22Rv1 (cell line): ENCODE measurements around the gene LY6G6C.

Source experiments
- ZFX ChIP-seq: fragments of 450-650 bp; IDR thresholded peaks from 2 replicates; pipeline ENCODE4 v1.6.1; 2017; ENCODE audit warnings: antibody characterized with exemption, borderline replicate concordance
- TF ChIP-seq, protein P1 (sequence below): fragments of 450-650 bp; IDR thresholded peaks from 2 replicates; pipeline ENCODE4 v1.5.1; 2017; ENCODE audit warnings: mild to moderate bottlenecking

DNA sequence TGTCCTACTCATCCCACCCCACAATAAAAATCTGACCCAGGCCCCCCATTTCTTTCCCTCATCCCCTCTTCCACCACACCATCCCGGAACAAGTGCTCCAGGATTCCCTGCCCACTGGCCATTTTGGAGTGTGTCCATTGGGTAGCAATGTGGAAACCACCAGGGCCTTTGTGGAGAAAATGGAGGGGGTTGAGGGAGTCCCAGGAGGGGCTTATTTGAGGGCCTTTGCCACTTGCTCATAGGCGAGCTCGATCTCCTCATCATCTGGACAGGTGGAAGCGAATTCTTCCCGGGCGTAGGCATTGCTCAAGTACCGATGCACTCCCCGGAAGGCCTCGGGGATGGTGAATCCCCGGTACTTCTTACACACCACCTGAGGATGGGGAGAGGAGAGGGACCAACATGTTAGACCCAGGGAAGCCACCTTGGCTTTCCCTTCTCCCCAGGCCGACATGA lies 9.1 kb upstream of the LY6G6C start:
- TF ChIP-seq, protein P1, sequence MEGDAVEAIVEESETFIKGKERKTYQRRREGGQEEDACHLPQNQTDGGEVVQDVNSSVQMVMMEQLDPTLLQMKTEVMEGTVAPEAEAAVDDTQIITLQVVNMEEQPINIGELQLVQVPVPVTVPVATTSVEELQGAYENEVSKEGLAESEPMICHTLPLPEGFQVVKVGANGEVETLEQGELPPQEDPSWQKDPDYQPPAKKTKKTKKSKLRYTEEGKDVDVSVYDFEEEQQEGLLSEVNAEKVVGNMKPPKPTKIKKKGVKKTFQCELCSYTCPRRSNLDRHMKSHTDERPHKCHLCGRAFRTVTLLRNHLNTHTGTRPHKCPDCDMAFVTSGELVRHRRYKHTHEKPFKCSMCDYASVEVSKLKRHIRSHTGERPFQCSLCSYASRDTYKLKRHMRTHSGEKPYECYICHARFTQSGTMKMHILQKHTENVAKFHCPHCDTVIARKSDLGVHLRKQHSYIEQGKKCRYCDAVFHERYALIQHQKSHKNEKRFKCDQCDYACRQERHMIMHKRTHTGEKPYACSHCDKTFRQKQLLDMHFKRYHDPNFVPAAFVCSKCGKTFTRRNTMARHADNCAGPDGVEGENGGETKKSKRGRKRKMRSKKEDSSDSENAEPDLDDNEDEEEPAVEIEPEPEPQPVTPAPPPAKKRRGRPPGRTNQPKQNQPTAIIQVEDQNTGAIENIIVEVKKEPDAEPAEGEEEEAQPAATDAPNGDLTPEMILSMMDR = no peak
- no peak for TF ChIP-seq ZFX
